GM23248 (cell line): ENCODE measurements around the gene LMNB1. TPM values are rescaled to one million over a fixed set of nuclear protein-coding genes. Genes with fewer than 3 reads are reported as not detected.

ENCODE experiments used
- DNase-seq: peaks from one replicate; pipeline ENCODE4 v3.0.0-alpha.2; 2015
- H2AFZ ChIP-seq: fragments of 200-600 bp; sonication (generic); 2 replicates; pipeline ENCODE4 v1.6.1; 2016; ENCODE audit warnings: antibody characterized with exemption
- H3F3A ChIP-seq: fragments of 200-600 bp; sonication (generic); 2 replicates; pipeline ENCODE4 v1.6.1; 2016; ENCODE audit warnings: mild to moderate bottlenecking, antibody characterized with exemption, mixed run types; ENCODE audit not compliant: insufficient read depth
- H3K27ac ChIP-seq: fragments of 200-600 bp; sonication (generic); 2 replicates; pipeline ENCODE4 v1.5.1; 2016; ENCODE audit warnings: mild to moderate bottlenecking
- H3K27me3 ChIP-seq: fragments of 200-600 bp; sonication (generic); replicated peaks from 2 replicates; pipeline ENCODE4 v1.6.1; 2016; ENCODE audit warnings: mild to moderate bottlenecking; ENCODE audit not compliant: insufficient read depth
- H3K36me3 ChIP-seq: fragments of 200-600 bp; sonication (generic); 2 replicates; pipeline ENCODE4 v1.6.1; 2016; ENCODE audit warnings: low read depth, mild to moderate bottlenecking
- H3K4me1 ChIP-seq: fragments of 200-600 bp; sonication (generic); 2 replicates; pipeline ENCODE4 v1.6.1; 2016; ENCODE audit warnings: mild to moderate bottlenecking; ENCODE audit not compliant: insufficient read depth
- H3K4me2 ChIP-seq: fragments of 200-600 bp; sonication (generic); one replicate; pipeline ENCODE4 v1.6.1; 2016; ENCODE audit warnings: mild to moderate bottlenecking; ENCODE audit not compliant: unreplicated experiment
- H3K4me3 ChIP-seq: fragments of 200-600 bp; sonication (generic); 2 replicates; pipeline ENCODE4 v1.5.1; 2016; ENCODE audit warnings: mild to moderate bottlenecking
- H3K79me2 ChIP-seq: fragments of 200-600 bp; sonication (generic); 2 replicates; pipeline ENCODE4 v1.6.1; 2016; ENCODE audit warnings: mild to moderate bottlenecking; ENCODE audit not compliant: insufficient read depth
- H3K9ac ChIP-seq: fragments of 200-600 bp; sonication (generic); 2 replicates; pipeline ENCODE4 v1.6.1; 2016; ENCODE audit warnings: mild to moderate bottlenecking
- H3K9me2 ChIP-seq: fragments of 200-600 bp; sonication (generic); 2 replicates; pipeline ENCODE4 v1.6.1; 2016; ENCODE audit warnings: mixed run types, mild to moderate bottlenecking, moderate library complexity; ENCODE audit not compliant: insufficient read depth
- H3K9me3 ChIP-seq: fragments of 200-600 bp; sonication (generic); one replicate; pipeline ENCODE4 v1.6.1; 2017; ENCODE audit warnings: low read depth
- H4K20me1 ChIP-seq: fragments of 200-600 bp; sonication (generic); 2 replicates; pipeline ENCODE4 v1.6.0; 2016; ENCODE audit not compliant: insufficient read depth
- EZH2 ChIP-seq: fragments of 200-600 bp; sonication (generic); IDR thresholded peaks from 2 replicates; pipeline ENCODE4 v1.6.1; 2018; ENCODE audit warnings: antibody characterized with exemption, mild to moderate bottlenecking; ENCODE audit not compliant: insufficient read depth, poor library complexity, severe bottlenecking
- EZH2phosphoT487 ChIP-seq: fragments of 200-600 bp; sonication (generic); IDR thresholded peaks from 2 replicates; pipeline ENCODE4 v1.6.1; 2018; ENCODE audit warnings: antibody characterized with exemption, moderate library complexity, mild to moderate bottlenecking, low read depth; ENCODE audit not compliant: insufficient read depth
- WGBS, 2 experiments: methylation state at CpG; one replicate each; pipeline ENCODE4 v1.1.6; 2015 to 2017; ENCODE audit warnings: low lambda C conversion rate in 2 of 2, low coverage in 1 of 2; ENCODE audit errors: missing lambda C conversion rate in 2 of 2; 5-methylcytosine and 5-hydroxymethylcytosine counted together
- in situ Hi-C: fragments of 300-500 bp; cut with MboI; formaldehyde crosslinking; loops from 2 replicates; pipeline ENCODE4 v1.15.0; 2020
- polyA plus RNA-seq: library from polyadenylated mRNA; unstranded; fragments of >200 nt; fragmentation: Nextera tagmentation; extraction: Ambion mirVana; gene quantifications from 2 replicates; pipeline ENCODE4 v1.2.1, GENCODE V29; 2016
- total RNA-seq: library from RNA; depleted of rRNA; stranded (reverse); fragments of >200 nt; shearing (Covaris generic); gene quantifications from 2 replicates; pipeline ENCODE4 v1.2.3, GENCODE V29; 2014

The LMNB1 gene
- total and polyA plus RNA-seq, 2 experiments from 2014 or later, result 4.3 to 44.1 TPM

DNA sequence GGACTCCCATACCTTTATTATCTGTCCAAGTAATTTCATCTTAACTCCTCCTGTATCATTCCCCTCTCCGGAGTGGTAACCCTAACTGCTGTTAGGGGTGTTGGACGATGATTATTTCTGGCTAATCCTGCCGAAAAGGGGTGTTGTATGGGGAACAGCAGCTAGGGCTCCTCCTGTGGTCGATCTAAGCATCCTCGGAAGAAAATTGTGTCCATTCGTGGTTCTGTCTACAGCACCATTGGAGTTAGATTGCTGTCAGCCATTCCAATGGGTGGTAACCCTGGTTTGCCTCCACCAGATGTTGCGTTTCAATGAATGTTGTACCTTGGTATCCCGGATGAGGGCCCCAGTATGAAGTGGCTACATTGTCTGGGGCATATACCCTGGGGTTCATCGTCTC lies 35.6 kb upstream of the LMNB1 start:
- TF ChIP-seq EZH2phosphoT487 (no peak), EZH2 (no peak)
- Histone ChIP-seq H3F3A (no peaks in the 10 kb centered on the region), H3K9me3 (no peaks in the 10 kb centered on the region), H3K27me3 (no peaks in the 10 kb centered on the region), H2AFZ (no peak overlapping the region), H3K9me2 (no peaks in the 10 kb centered on the region), H3K4me2 (no peak overlapping the region), H3K27ac (no peak overlapping the region), H3K4me3 (no peak overlapping the region), H3K79me2 (no peaks in the 10 kb centered on the region), H3K4me1 (no peaks in the 10 kb centered on the region), H3K9ac (no peak overlapping the region), H4K20me1 (no peaks in the 10 kb centered on the region), H3K36me3 (no peaks in the 10 kb centered on the region)
- no peak for DNase-seq
- 77 to 83% methylated on average over 9 of the region's 9 CpGs for WGBS, 2 experiments
- in situ Hi-C loops, result no loop called here

- Histone ChIP-seq H3K4me2 (no peak overlapping the region), H3K27ac (no peak overlapping the region), H3K4me3 (no peak overlapping the region), H3K4me1 (no peaks in the 10 kb centered on the region), H3K9me2 (no peaks in the 10 kb centered on the region), H3K79me2 (no peaks in the 10 kb centered on the region), H3K36me3 (no peaks in the 10 kb centered on the region), H3K9ac (no peak overlapping the region), H3K27me3 (no peaks in the 10 kb centered on the region), H3F3A (no peaks in the 10 kb centered on the region), H2AFZ (no peak overlapping the region), H3K9me3 (no peaks in the 10 kb centered on the region), H4K20me1 (no peaks in the 10 kb centered on the region)
- 71 to 77% methylated on average over 2 of the region's 2 CpGs for WGBS, 2 experiments
- in situ Hi-C loops, result no loop called here
- no peak for DNase-seq
- no peak for TF ChIP-seq EZH2
- no peak for TF ChIP-seq EZH2phosphoT487
Observed at GRCh38 chr5:126742425-126742824, 34.5 kb upstream of the LMNB1 start.

DNA sequence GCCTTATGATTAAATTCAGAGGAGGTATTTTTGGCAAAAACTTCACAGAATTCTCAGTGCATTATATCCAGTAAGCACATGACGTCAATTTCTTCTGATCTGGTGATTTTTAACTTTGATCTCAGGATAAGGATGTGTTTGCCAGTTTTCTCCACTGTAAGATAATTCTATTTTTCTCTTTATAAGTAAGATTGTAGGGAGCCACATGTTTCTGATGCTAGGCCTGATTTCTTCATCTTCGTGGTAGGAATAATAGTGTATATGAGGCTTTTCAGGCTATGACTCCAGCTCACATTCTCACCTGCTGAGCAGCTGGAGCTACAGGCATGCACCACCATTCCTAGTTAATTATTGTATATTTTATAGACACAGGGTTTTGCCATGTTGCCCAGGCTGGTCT lies 32.1 kb upstream of the LMNB1 start:
- TF ChIP-seq EZH2phosphoT487 (no peak), EZH2 (no peak)
- 49 to 52% methylated on average over 2 of the region's 2 CpGs for WGBS, 2 experiments

GRCh38 chr5:126745259-126745992 lies 31.5 kb upstream of the LMNB1 start:
- H3K4me3 ChIP-seq, result no peak overlapping the region
- no peaks in the 10 kb centered on the region for H4K20me1 ChIP-seq
- H3F3A ChIP-seq, result no peaks in the 10 kb centered on the region
- 73 to 74% methylated on average over 7 of the region's 7 CpGs for WGBS, 2 experiments
- H3K4me2 ChIP-seq, result no peak overlapping the region
- peaks cover 8% of the 10 kb centered on the region for H3K4me1 ChIP-seq
- no peaks in the 10 kb centered on the region for H3K9me3 ChIP-seq
- H3K9ac ChIP-seq, result no peak overlapping the region
- no peak overlapping the region for H3K27ac ChIP-seq
- no peaks in the 10 kb centered on the region for H3K27me3 ChIP-seq
- H3K9me2 ChIP-seq, result no peaks in the 10 kb centered on the region
- H3K79me2 ChIP-seq, result no peaks in the 10 kb centered on the region
- TF ChIP-seq EZH2phosphoT487 (no peak), EZH2 (no peak)
- H3K36me3 ChIP-seq, result no peaks in the 10 kb centered on the region
- in situ Hi-C loops, result no loop called here
- no peak for DNase-seq
- no peak overlapping the region for H2AFZ ChIP-seq

More for the DNA sequence above, 32.1 kb upstream of the LMNB1 start:
- Histone ChIP-seq H3K9ac (no peak overlapping the region), H3K27me3 (no peaks in the 10 kb centered on the region), H3F3A (no peaks in the 10 kb centered on the region), H3K79me2 (no peaks in the 10 kb centered on the region), H4K20me1 (no peaks in the 10 kb centered on the region), H3K36me3 (no peaks in the 10 kb centered on the region), H3K4me3 (no peak overlapping the region), H3K27ac (no peak overlapping the region), H3K4me2 (no peak overlapping the region), H3K4me1 (peaks cover 8% of the 10 kb centered on the region), H3K9me3 (no peaks in the 10 kb centered on the region), H2AFZ (no peak overlapping the region), H3K9me2 (no peaks in the 10 kb centered on the region)
- DNase-seq, result no peak
- in situ Hi-C loops, result no loop called here

GRCh38 chr5:126746290-126746689 lies 30.6 kb upstream of the LMNB1 start:
- Histone ChIP-seq H3K4me3 (no peak overlapping the region), H2AFZ (no peak overlapping the region), H3K4me1 (peaks cover 8% of the 10 kb centered on the region), H3K4me2 (no peak overlapping the region), H3K9me3 (no peaks in the 10 kb centered on the region), H3K79me2 (no peaks in the 10 kb centered on the region), H3K27ac (no peak overlapping the region), H3F3A (no peaks in the 10 kb centered on the region), H3K9ac (no peak overlapping the region), H3K36me3 (no peaks in the 10 kb centered on the region), H4K20me1 (no peaks in the 10 kb centered on the region), H3K9me2 (no peaks in the 10 kb centered on the region), H3K27me3 (no peaks in the 10 kb centered on the region)
- no peak for TF ChIP-seq EZH2phosphoT487
- TF ChIP-seq EZH2, result no peak
- DNase-seq, result no peak
- in situ Hi-C loops, result no loop called here
